HepG2 (cell line): ENCODE data around the gene ACVR1C.

Experiments used
- CHD2 ChIP-seq: IDR thresholded peaks from 2 replicates; pipeline ENCODE4 v1.6.1; 2011; ENCODE audit warnings: low read depth, low read length, improper control_type of control experiment
- PHF8 ChIP-seq: sonication (generic); formaldehyde crosslinking; IDR thresholded peaks from 2 replicates; pipeline ENCODE4 v1.5.0; 2020; ENCODE audit warnings: missing genetic modification reagents
- TOPORS ChIP-seq: sonication (generic); formaldehyde crosslinking; IDR thresholded peaks from 2 replicates; pipeline ENCODE4 v1.8.0; 2023; ENCODE audit warnings: mild to moderate bottlenecking, missing genetic modification reagents
- ZBTB3 ChIP-seq: sonication (generic); formaldehyde crosslinking; IDR thresholded peaks from 2 replicates; pipeline ENCODE4 v1.4.0; 2020; ENCODE audit warnings: low read depth, mild to moderate bottlenecking, moderate library complexity, missing genetic modification reagents, borderline replicate concordance
- TF ChIP-seq, protein P1 (sequence below): sonication (generic); formaldehyde crosslinking; IDR thresholded peaks from 2 replicates; pipeline ENCODE4 v1.5.0; 2020; ENCODE audit warnings: mild to moderate bottlenecking, missing genetic modification reagents, moderate library complexity
- TF ChIP-seq, protein P2 (sequence below): sonication (generic); formaldehyde crosslinking; IDR thresholded peaks from 2 replicates; pipeline ENCODE4 v1.4.0; 2020; ENCODE audit warnings: mild to moderate bottlenecking, missing genetic modification reagents, borderline replicate concordance

DNA sequence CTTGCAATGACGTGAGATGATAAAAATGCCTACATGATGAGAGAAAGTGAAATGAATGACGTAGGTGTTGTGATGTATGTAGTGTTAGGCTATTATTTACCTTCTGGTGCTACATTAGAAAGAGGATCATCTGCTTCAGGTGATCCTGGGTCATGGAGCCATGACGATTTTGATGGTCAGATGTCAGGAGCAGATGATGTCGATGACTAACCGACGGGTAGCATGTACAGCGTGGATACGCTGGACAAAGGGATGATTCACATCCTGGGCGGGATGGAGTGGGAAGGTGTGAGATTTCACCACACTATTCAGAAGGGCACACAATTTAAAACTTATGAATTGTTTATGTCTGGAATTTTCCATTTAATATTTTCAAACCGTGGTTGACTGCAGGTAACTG lies 43.5 kb upstream of the ACVR1C start:
- TF ChIP-seq TOPORS (CRISPR knock-in tag) (no peak), CHD2 (no peak), ZBTB3 (no peak), PHF8 (CRISPR knock-in tag) (no peak)
- TF ChIP-seq, protein P1, sequence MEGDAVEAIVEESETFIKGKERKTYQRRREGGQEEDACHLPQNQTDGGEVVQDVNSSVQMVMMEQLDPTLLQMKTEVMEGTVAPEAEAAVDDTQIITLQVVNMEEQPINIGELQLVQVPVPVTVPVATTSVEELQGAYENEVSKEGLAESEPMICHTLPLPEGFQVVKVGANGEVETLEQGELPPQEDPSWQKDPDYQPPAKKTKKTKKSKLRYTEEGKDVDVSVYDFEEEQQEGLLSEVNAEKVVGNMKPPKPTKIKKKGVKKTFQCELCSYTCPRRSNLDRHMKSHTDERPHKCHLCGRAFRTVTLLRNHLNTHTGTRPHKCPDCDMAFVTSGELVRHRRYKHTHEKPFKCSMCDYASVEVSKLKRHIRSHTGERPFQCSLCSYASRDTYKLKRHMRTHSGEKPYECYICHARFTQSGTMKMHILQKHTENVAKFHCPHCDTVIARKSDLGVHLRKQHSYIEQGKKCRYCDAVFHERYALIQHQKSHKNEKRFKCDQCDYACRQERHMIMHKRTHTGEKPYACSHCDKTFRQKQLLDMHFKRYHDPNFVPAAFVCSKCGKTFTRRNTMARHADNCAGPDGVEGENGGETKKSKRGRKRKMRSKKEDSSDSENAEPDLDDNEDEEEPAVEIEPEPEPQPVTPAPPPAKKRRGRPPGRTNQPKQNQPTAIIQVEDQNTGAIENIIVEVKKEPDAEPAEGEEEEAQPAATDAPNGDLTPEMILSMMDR (CRISPR knock-in tag) = no peak
- TF ChIP-seq, protein P2, sequence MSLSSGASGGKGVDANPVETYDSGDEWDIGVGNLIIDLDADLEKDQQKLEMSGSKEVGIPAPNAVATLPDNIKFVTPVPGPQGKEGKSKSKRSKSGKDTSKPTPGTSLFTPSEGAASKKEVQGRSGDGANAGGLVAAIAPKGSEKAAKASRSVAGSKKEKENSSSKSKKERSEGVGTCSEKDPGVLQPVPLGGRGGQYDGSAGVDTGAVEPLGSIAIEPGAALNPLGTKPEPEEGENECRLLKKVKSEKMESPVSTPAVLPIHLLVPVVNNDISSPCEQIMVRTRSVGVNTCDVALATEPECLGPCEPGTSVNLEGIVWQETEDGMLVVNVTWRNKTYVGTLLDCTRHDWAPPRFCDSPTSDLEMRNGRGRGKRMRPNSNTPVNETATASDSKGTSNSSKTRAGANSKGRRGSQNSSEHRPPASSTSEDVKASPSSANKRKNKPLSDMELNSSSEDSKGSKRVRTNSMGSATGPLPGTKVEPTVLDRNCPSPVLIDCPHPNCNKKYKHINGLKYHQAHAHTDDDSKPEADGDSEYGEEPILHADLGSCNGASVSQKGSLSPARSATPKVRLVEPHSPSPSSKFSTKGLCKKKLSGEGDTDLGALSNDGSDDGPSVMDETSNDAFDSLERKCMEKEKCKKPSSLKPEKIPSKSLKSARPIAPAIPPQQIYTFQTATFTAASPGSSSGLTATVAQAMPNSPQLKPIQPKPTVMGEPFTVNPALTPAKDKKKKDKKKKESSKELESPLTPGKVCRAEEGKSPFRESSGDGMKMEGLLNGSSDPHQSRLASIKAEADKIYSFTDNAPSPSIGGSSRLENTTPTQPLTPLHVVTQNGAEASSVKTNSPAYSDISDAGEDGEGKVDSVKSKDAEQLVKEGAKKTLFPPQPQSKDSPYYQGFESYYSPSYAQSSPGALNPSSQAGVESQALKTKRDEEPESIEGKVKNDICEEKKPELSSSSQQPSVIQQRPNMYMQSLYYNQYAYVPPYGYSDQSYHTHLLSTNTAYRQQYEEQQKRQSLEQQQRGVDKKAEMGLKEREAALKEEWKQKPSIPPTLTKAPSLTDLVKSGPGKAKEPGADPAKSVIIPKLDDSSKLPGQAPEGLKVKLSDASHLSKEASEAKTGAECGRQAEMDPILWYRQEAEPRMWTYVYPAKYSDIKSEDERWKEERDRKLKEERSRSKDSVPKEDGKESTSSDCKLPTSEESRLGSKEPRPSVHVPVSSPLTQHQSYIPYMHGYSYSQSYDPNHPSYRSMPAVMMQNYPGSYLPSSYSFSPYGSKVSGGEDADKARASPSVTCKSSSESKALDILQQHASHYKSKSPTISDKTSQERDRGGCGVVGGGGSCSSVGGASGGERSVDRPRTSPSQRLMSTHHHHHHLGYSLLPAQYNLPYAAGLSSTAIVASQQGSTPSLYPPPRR (CRISPR knock-in tag) = no peak
